ENCODE results near the gene OR14I1.

OR14I1 gene

DNA sequence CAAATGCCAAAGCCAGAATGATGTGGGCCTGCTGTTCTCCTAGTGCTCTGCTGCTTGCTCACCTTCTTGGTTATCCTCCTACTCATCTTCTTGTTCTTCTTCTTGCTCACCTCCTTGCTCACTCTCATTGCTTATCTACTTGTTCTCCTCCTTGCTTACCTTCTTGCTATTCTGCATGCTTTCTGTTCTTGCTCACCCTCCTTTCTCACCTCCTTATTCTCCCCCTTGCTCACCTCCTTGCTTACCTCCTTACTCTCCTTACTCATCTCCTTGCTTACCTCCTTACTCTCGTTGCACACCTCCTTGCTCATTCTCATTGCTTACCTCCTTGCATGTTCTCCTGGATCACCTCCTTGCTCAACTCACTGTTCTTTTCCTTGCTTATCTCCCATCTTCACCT lies at the start of gene OR14I1:
OR14I1 (minus strand) TSS at position 53 of the 400 bp plus-strand sequence.
- DNase-seq (ENCODE audit: low read depth in 2 of 2), result no peak

DNA sequence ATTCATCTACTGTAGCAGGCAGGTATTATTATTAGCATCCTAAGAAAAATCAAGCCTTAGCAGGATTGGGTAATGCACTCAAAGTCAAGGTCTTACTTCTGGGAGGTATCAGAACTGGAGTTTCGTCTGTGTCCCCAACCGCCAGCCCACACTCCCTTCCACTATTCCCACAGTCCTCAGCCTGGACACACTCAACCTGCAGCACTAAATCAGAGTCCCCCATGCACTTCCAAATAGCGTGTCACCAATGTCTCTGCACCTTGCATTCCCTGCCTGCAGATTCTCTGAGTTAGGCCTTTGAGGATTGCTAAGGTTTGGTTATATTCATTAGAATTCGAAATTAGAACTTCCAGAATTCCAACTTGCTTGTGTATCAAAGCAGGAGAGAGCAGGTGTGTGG lies 49.1 kb upstream of the OR14I1 start:
- DNase-seq (ENCODE audit: low read depth in 2 of 2), result no peak

DNA sequence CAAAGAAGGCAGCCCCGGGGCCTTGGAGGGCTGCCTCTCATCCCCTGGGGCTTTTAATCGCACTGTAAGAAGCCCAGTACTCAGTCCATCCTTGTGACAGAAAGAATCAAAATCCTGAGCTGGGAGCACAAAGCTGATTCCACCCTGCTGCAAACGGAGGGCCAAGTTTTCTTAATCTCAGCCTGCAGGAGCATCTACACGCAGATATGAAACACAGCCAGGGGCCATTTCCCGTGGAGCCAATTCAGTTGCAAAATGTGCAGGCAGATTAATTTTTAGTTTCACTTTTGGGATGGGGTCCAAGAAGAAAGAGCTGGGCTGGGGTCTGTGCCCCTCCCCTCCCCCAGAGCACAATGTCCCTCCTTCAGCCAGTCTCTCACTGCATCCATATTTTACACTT lies 48.6 kb upstream of the OR14I1 start:
- DNase-seq (ENCODE audit: low read depth in 2 of 2), result no peak

DNA sequence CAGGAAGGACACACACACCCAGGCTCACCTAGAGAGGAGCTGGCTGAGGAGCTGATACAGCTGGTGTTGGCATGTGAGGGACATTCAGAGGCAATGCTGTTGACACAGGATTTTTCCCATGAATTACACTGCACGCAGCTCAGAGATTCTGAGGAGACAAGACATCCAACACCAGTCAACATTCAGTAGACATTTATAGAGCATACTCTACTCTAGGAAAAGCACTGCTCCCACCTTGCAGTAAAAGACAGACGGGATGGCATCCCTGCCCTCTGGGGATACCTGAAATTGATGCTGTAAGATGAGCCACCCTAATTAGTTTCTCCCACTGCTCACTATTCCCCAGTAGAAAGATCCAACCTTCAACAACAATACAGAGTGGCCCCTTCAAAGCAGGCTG lies 47.9 kb upstream of the OR14I1 start:
- no peak for DNase-seq (ENCODE audit: low read depth in 2 of 2)

DNA sequence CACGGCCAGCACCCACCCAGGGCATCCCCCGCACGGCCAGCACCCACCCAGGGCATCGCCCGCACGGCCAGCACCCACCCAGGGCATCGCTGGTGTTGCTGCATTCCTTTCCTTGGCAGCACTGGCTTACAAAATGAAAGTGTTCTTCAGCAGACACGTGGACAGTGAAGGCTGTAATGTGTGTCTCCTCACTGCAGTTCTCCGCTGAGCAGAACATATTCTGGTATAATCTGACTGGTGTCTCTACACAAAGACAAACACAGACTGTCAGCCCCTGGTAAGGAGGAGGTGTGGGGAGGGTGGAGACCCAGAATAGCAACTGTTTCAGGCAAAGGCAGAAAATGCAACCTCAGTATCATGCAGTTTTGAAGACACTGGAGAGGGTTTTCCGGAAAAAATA lies 45.6 kb upstream of the OR14I1 start:
- no peak for DNase-seq (ENCODE audit: low read depth in 2 of 2)

DNA sequence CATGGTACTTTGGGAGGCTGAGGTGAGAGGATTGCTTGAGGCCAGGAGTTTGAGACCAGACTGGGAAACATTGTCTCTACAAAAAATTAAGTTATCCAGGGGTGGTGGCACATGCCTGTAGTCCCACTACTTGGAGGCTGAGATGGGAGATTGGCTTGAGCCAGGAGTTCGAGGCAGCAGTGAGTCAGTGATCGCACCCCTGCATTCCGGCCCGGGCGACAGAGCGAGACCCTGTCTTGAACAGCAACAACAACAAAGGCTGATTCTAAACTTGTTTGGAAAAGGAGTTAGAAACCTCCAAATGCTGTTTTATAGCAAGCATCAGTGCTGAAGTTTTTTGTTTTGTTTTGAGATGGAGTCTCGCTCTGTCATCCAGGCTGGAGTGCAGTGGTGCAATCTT lies 38.3 kb upstream of the OR14I1 start:
- DNase-seq (ENCODE audit: low read depth in 2 of 2), result no peak

DNA sequence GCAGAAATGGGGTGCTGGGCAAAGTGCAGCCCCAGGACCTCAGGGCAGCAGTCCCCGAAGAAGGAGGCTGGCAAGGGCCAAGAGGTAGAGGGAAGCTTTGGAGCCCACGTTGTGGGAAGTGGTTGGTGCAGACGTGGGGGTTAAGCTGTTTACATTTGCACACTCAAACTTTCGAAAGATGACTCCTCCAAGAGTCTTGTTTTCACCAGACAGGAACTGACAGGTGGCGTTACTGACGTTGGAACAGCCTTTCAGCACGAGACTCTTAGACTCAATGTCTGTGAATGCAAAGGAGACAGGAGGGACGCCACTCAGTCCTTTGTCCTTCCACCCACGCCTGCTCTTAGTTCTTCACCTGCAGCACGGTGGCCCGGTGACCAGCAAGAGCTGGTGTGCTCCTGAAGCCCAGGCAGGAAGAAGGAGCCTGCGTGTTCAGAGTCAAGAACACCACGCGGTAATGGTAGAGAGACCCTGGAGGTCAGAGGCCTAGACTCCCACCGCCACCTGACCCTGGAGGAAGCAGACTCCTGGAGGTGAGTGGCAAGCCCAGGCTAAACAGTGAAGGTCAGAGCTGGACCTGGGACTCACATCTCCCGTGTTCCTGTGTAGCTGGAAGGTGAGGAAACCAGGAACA lies 37.1 kb upstream of the OR14I1 start:
- no peak for DNase-seq (ENCODE audit: low read depth in 2 of 2)

DNA sequence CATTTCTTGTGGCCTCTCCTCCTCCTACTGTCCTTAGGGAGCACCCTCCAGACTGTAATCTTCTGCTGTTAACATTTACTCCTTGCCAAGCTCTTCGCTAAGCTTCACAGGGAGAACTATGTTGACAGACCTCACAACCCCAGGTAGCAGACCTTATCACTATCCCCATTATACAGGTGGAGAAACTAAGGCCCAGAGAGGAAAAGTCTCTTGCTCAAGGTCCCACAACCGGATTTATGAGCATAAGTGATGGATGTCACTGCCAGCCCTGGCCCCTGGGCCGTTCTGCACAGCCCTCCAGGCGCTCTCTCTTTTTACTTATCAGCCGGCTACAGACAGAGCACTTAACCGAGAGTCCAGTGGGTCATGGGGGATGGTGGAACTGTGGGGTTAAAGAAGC lies 34.9 kb upstream of the OR14I1 start:
- no peak for DNase-seq (ENCODE audit: low read depth in 2 of 2)

DNA sequence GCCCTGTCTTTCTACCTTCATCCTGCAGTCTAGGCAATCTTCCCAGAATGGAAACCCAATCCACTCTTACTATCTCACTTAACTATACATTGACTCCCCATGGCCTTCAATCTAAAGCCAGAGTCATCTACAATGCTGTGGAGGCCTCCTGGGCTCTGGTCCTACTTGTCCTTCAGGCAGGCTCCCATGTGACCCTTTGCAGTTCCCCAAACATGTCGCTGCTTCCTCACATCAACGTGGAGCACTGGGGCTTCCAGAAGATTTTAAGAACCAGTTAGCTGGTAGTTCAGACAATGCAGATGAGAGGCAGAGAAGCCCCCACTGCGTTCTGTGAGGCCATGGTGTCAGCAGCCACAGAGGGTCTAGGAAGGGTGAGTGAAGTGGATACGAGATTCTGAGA lies 34.4 kb upstream of the OR14I1 start:
- DNase-seq (ENCODE audit: low read depth in 2 of 2), result no peak

DNA sequence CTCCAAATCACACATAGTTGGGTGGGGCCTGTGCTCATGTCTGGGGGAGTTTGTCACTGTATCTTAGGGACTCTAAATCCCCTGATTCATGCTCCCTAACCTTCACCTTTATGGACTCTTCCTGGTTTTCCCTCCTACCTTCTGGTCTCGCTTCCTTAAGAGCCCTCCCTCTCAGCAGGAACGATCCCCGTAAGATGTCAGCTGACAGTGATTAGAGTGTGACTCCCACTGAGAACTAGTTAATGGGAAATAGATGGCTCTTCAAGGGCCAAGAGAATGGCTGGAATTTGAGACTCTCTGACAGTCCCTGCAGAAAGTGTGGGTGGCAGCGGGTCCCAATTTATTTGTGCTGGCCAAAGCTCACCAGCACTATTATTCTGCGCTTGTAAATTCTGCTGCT lies 31.0 kb upstream of the OR14I1 start:
- DNase-seq (ENCODE audit: low read depth in 2 of 2), result no peak

DNA sequence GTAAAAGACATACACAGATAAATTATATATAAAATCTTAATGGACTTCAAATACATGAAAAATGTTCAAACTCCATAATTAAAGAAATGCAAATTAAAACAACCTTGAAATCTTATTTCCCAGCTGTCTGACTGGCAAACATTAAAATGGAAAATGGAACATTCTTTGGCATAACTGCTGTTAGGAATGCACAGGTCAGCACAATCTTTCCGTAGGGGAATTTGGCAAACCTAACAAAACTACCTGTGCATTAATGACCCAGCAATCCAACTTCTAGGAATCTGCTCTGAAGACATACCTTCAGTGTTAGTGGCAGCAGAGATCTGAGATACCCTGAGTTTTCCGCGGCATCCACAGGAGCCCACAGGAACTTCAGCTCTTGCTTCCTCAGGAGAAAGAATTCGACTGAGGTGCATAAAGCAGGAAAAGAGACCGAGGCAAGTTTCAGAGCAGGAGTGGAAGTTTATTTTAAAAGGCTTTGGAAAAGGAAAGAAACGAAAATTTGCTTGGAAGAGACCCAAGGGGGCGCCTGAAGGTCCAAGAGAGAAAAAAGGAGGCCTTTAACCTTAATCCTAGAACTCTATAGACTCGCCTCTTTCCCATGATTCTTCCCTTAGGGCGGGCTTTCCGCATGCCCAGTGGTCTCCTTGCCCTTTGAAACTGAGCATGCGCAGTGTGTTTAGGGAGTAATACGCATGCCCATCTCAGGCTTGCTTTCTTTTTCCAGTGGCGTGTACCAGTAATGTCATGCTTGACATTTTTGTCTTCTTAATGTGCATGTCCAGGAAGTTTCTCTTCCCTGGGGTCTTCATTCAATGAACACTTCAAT lies 28.2 kb upstream of the OR14I1 start:
- no peak for DNase-seq (ENCODE audit: low read depth in 2 of 2)

DNA sequence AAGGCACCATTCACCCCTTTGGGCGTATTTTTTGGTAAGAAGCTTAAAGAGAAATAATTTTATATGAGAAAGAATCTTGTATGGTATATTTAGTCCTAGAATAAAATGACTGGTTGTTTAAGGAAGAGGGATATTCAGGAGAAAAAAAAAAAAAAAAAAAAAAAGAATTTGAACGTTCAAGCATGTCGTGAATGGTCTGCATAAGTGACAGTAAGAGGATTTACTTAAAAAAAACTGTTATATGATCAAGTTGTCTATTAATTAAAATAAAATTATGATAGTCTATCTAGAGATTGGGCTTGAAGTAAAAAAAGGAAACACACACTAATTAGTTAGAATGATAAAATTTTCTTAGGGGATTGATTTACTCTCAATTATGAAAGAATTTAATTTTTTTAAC lies 11.7 kb upstream of the OR14I1 start:
- DNase-seq (ENCODE audit: low read depth in 2 of 2), result no peak

DNA sequence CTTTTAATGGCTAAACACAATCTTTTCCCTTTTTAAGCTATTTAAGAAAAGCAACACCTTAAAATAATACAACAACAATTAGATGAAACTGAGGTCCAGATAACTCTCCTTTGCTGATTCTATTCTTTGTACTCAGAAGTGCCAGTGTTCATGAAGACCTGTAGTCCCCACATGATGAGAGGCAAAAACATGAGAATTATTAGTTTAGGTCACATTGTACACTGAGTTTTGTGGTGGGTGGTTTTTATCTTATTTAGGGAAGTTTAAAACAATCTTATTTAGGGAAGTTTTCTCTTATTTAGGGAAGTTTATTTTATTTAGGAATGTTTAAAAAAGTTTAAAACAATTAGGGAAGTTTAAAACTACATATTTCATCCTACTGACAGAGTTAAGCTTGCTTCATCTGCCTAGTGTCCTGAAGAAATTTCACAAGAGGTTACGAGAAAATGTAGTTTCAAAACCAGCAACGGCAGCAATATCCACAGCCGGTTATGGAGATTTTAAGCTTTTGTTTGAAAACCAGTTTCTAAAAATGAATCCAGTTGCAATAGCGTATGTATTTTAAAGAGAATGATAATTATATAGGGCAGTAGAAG lies 7.8 kb upstream of the OR14I1 start:
- DNase-seq (ENCODE audit: low read depth in 2 of 2), result no peak

DNA sequence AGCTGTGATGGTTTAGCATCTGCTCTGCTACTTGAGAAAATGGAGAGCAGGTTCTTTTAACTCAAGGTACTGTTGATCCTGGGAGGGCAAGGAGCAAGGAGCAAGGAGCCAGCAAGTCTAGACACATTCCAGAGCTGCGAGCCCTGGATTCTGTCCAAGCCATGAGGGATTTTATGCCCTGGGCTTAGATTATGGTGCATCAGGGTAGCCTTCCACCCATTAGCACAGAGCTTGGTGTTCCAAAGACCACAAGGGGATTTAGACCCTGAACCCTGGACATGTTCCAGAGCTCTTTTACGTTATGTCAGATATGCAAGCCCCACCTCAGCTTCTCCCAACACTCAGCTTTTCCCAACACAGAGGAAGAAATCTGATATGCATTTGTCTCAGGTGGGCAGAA lies 2.0 kb upstream of the OR14I1 start:
- no peak for DNase-seq (ENCODE audit: low read depth in 2 of 2)

DNA sequence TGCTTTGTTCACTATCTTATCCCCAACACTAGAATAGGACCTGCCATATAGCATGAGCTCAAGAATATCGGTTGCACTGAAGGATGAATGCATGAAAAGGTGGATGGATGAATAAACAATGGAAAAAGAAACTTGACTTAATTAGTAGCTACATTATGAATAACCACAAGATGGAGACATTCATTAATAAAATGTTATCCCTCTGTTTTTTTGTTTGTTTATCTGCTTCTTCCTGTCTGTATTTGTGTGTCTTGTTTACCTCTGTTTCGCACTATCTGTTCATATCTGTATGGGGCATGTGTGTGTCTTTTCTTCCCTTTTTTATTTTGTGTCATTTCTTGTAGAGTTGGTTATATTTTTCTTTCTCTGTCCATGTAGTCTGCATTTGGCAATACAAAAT lies 1.1 kb upstream of the OR14I1 start:
- DNase-seq (ENCODE audit: low read depth in 2 of 2), result no peak

DNA sequence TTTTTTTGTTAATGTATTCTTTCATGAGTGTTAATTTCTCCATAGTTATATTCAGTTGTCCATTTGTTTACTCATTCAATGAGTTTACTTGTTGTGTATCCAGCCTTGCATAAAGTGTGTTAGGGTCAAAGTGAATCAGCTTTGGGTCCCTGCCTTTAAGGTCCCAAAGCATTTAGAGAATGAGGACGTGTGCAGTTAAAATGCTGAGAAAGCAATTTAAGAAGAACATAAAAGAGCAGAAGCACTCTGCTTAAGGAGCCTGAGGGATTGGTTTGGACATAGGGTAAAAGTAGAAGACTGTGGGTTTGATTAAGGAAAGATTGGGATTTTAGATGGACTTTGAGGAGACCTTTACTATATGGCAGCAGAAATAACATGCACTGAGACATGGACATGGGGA lies 3.5 kb downstream of the OR14I1 start:
- DNase-seq (ENCODE audit: low read depth in 2 of 2), result no peak

DNA sequence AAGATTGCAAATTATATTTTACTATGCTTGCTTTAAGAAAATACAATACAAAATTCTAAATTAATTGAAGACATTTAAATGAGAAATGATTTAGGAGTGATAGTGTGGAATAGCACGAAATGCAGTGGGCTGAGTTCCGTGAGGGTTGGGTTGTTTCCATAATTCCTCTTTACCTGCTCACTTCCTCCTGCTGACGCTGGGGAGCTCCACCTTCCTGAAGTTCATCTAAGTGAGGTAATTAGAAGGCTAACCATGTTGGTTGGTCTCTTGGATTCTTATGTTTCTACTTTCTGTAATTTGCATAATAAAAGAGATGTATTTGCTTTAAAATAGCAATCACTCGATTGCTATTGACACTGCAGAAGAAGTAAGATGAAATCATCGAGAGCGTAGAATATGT lies 4.7 kb downstream of the OR14I1 start:
- no peak for DNase-seq (ENCODE audit: low read depth in 2 of 2)

DNA sequence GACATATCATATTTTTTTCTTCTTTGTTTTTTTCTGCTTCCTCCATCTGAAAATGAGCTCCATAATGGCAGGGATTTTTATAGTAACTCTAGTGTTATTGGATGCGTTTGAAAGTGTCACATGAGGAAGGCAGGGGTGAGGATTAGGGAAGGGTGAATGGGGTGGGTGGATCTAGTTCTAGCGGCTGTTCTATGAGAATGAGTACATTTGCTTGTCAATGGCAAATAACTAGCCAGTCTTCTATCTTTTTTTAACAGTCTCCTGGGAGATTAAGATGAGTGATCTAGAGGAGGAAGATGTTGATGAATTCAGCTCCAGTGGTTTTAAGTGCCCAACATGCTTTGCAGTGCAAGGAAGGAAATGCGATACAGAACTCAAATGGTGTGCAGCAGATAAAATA lies 5.8 kb downstream of the OR14I1 start:
- DNase-seq (ENCODE audit: low read depth in 2 of 2), result no peak

DNA sequence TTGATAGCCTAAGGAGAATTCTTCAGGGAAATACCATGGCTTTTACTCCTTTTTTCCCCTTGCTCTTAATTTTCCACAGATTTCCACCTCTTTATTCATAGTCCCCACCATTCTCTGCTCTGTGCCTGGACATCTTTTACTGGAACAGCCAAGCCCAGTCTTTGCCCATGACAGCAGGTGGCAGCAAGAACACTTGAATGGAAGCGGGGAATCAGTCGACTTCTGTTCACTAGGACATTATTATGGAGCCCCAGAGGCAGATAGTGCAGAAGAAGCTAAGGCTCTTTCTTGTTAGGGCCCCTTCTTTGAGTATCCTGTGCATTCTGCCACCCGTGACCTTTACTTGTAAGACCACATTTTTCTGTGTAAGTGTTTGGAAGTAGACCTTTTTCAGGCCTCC lies 6.3 kb downstream of the OR14I1 start:
- DNase-seq (ENCODE audit: low read depth in 2 of 2), result no peak

DNA sequence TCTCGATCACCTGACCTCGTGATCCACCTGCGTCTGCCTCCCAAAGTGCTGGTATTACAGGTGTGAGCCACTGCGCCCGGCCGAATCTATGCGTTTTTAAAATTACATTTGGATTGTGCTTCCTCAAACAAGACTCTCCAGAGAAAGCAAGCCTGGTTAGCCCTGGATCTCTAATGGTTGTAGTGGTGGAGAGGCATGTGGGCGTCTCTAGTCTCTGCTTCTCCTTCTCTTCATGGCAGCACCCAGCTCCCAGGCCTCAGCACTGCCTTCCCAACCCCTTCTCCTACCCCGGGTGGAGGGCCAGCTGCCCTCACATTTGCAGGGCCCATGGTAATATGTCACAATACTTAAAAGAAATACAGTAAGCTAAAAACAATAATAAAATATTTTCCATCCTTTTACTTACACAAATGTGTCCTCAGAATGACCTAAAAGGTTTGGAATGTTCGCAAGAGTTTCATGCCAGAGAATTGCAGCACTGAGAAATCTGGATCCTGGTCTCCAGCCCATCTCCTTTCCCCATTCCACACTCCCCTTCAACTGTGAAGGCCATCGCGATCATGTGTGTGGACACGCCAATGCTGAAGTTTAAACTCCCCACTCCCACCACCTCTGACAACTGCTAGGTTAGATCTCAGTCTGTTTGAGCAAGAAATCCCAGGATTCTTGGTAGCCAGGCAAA lies 7.0 kb downstream of the OR14I1 start:
- DNase-seq (ENCODE audit: low read depth in 2 of 2), result no peak

DNA sequence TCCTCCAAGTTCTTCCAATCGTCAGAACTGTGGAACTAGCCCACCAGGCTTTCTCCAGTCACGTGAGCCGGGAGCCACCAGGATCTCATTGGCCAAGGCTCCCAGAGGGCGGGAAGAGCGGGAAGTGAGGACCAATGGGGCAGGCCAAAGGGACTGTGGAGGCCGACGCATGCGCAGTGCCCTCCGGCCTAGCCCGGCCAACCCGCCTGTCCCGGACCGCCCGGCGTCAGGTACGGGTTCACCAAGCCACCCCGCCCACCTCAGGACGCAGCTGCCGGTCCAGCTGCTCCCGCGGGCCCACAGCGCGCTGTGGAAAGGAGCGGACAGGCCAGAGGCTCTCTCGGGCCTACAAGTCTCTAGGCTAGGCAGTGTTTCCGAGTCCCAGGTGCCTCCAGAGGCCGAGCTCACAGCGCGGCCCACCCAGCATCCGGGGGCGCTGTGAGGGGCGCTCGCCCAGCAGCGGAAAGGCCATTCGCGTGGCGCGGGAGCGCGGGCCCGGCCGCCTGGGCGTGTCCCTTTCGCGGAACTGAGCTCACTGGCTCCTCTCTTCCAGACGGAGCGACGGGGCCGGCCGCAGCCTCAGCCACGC lies 10.9 kb downstream of the OR14I1 start:
- DNase-seq (ENCODE audit: low read depth in 2 of 2), result no peak

Data from stimulated activated CD8-positive, alpha-beta memory T cell treated with anti-CD3 and anti-CD28 coated beads, Interleukin-15, amount 100 ng/mL, for 4 hours (primary cell).